HG03469 (cell line): ENCODE results near the gene LINC00237.
A peak's percentile ranks its signal among the peaks of the same experiment; 100 is the strongest.

Source experiments
- ATAC-seq: cut with Tn5 transposase; IDR thresholded peaks from one replicate; pipeline ENCODE4 v1.9.1; 2021; ENCODE audit warnings: mild to moderate bottlenecking, moderate library complexity, moderate number of reproducible peaks; ENCODE audit not compliant: unreplicated experiment

Gene LINC00237

DNA sequence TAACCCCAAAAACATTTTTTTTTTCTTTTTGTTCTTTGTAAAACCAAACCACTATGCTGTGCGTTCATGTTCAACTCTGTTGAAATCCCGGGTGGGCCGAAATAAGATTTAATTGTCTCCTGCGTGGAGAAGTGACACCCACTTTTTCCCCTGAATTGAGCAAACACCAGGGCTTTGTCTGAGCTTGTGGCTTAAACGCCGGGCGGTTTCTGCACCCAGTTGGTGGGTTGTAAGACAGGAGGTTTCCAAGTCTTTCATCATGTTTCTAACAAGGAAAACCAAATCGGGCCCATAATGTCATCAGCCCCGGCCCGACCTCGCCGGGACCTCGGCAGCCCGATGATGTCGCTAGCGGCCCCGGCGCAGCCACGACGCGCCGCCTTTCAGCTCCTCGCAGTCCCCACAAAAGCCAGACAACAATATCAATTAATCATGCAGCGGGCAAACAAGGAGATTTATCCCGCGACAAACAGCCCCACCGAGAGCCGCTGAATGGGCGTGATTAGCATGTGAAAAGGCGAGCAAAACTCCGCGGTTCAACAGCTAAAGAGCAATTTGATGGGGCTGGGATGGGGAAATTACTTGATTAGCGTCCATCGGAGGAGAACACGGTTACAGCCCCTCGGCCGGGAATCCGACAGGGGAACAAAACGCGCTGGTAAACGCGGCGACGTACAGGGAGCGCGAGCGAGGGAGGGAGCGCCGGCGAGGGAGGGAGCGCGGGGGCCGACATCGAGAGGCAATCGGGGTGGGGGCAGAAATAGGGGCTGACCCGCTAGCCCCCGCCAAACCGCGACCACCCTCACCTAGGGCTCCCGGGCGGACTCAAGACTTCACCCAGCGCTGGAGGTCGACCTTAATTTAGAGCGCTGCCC lies 5.3 kb downstream of the LINC00237 start:
- ATAC-seq, result no peak

- ATAC-seq, result no peak
Observed at GRCh38 chr20:21099751-21100577, 6.2 kb downstream of the LINC00237 start.

DNA sequence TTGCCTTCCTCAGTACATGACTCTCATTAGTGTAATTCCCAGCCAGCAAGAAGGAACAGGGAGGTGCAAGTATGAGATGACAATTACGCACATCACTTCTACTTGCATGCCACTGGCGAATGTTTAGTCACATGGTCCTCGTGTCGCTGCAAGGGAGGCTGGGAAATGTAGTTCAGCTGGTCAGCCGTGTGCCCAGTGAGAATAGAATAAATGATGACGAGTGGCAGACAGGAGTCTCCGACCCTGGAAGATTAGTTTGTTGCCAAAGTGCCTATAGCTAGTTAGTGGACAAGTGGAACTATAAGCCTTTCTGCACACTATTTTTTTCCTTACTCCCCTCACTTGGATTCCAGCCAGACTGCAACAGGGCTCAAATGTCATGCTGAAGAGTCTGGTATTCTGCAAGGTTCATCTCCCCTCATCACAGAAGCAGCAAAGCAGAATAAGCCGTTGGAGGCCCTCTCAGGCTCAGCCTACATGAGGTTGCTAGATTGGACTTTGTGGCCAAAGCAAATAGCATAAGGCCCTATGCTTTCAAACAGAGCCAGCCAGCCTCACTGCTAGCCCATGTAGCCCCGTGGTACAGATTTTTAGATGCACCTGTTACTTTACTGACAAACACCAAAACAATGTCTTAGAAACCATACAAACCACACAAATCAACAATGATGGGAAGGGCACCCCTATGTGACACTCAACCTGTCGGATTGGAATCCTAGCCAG lies 9.7 kb downstream of the LINC00237 start:
- ATAC-seq, result peak; percentile 57

DNA sequence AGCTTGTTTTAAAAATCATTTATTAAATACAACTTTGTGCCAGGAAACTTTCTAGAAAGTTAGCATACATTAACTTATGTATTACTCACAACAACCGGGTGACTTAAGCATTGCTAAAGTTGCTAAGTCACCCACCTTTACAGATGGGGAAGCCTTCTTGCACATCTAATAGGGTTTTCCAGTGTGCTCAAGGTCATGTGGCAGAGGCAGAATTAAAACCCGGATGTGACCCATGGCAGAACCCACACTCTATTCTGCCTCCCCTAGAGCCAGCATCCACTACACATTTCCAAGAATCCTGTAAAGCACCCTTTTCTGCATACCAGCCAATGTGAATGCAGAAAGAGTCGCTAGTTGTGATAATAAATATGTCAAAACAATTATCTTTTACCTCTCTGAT lies 13.4 kb downstream of the LINC00237 start:
- ATAC-seq, result no peak

- no peak for ATAC-seq
Observed at GRCh38 chr20:21090721-21091120, 15.4 kb downstream of the LINC00237 start.

DNA sequence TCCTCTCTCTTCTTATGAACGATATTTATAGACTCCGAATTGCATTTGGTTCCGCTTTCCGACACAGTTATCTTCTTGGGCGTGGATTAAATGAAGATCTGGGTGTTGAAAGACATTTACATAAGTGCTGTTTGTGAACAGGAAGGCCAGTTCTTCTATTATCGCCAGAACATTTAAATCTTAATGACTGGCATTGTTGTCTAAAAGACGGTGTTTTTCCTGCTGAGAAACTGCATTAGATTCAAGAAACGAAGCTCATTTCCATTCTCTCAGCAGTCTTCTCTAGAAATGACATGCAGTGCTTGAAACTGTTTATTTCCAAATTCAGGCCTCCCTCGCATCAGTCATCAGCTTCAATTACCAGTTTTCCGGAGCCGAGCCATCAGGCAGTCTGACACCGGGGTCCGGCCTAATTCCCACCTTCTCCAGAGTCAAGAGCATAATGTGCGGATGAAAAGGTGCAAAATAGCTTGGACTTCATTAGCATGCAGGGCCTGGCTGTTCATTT lies 16.0 kb downstream of the LINC00237 start:
- no peak for ATAC-seq

DNA sequence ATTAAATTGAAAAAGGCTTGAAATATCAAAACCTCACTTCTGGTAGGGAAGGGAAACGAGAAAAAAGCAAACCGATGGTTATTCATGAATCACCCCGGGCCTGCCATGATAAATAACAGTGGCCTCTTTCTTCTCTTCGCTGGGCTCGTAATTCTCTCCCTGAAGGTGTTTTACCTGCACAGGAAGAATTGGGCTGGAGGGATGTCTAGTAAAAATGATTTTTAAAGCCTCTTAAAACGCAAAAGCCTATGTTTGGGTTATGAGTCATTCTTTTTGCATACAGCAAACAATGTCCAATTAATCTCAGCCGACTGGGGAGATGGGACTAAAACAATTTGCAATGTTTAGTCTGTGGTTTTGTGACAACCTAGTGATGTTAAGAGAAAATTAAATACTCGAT lies 16.8 kb downstream of the LINC00237 start:
- ATAC-seq, result no peak

GRCh38 chr20:21087862-21088540 lies 18.2 kb downstream of the LINC00237 start:
- ATAC-seq, result no peak

DNA sequence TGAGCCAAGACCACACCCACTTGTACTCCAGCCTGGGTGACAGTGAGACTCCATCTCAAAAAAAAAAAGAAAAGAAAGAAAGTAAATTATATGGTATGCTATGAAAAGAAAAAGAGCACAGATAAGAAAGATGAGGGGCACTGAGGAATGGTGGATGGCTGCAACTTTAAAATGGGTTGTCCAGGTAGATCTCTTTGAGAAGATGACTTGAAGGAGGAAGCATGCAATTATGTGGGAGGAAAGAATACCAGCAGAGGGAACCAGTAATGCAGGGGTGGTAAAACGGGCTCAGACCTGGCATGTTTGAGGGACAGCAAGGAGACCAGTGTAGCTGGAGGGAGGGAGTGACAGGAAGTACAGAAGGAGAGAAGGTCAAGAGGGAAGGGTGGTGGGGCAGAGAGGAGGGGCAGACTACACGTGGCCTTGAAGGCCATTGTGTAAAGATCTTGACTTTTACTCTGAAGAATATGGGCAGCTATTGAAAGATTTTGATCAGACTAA lies 22.3 kb downstream of the LINC00237 start:
- no peak for ATAC-seq

- ATAC-seq, result no peak
Observed at GRCh38 chr20:21082584-21082983, 23.6 kb downstream of the LINC00237 start.

DNA sequence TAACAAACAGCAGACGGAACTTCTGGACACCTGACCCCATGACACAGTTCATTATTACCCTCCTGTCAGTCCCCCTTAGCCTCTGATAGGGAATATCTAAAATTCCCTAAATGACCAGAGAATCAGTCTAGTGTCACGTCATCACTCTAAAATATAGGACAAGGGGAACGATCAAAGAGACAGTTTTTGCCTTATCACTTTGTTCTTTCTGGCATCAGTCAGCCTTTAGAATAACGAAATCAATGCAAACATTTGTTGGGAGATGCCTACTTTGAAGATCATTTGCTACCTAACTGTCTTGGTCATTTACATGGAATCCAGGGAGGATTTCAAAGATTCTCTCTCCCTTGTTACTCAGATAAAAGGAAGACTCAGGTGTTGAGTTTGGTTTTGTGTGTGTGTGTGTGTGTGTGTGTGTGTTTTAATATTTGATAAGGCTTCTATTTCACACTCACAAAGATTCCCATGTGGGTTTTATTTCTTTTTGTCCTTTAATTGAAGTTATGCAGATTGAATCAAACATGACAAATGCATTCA lies 28.3 kb downstream of the LINC00237 start:
- no peak for ATAC-seq

- ATAC-seq, result no peak
Observed at GRCh38 chr20:21076073-21076472, 30.1 kb downstream of the LINC00237 start.

- ATAC-seq, result no peak
Observed at GRCh38 chr20:21075471-21075870, 30.7 kb downstream of the LINC00237 start.

DNA sequence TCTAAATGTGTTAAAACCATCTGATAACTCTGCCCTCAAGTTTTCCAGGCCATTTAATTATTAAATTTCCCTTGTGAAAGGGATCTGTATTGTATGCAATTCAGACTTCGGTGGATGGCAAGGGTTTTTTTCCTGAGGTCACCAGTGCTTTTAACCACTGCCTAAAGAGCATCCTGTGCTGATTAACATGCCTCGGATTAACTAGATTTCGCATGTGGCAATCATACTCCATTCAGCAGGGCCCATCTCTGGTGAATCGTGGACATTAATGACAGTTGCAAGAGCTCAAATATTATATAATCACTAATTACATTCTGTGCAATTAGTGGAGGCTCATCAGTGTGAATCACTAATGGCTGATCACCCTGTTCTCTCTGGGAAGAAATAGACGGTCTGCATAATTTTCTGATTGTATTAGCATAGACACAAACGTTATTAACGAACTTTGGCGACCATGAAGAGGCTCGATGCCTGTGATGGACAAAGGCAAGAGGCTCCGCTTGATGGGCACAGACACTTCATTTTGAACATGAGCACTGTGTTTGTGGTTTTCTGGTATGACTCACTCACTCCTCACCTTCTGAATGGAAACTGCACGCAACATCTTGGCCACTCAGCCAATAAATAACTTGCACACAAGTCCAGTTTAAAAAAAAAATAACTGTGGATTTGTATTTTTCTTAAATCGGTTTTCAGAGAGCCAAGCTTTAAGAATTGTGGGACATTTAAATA lies 31.4 kb downstream of the LINC00237 start:
- peak; percentile 97 for ATAC-seq

- ATAC-seq, result no peak
Observed at GRCh38 chr20:21067255-21067654, 38.9 kb downstream of the LINC00237 start.

- ATAC-seq, result no peak
Observed at GRCh38 chr20:21064924-21065323, 41.2 kb downstream of the LINC00237 start.

- no peak for ATAC-seq
Observed at GRCh38 chr20:21063276-21063675, 42.9 kb downstream of the LINC00237 start.

- no peak for ATAC-seq
Observed at GRCh38 chr20:21053002-21053762, 53.0 kb downstream of the LINC00237 start.

- ATAC-seq, result no peak
Observed at GRCh38 chr20:21052686-21053001, 53.5 kb downstream of the LINC00237 start.
